ENCODE results near the gene ATRAID. TPM values are rescaled to one million over a fixed set of nuclear protein-coding genes. Genes with fewer than 3 reads are reported as not detected.
A peak's percentile ranks its signal among the peaks of the same experiment; 100 is the strongest.
"Not testable (repeated sequence)": the region's sequence is repeated elsewhere in the genome, so short reads cannot be mapped to it uniquely, and the experiment has no call there.

Gene ATRAID, protein sequence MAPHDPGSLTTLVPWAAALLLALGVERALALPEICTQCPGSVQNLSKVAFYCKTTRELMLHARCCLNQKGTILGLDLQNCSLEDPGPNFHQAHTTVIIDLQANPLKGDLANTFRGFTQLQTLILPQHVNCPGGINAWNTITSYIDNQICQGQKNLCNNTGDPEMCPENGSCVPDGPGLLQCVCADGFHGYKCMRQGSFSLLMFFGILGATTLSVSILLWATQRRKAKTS
- 100 to 1,000 TPM; 148 to 150 (median 148) TPM for polyA plus RNA-seq (ENCODE audit: insufficient read length in 3 of 3)
- long read RNA-seq, donor 1, transcript ATRAID-201 (7 exons, 1,240 nt): major isoform, 57 of 105 reads
- long read RNA-seq, donor 1, transcript ATRAID-204 (2 exons, 561 nt): minor isoform, 10 of 105 reads
- long read RNA-seq, donor 1, transcript ATRAID-202 (7 exons, 1,059 nt): minor isoform, 20 of 105 reads
- long read RNA-seq, donor 1, partial matches to known transcripts: 17 of 105 reads
- long read RNA-seq, donor 1, other reads (novel, unspliced or antisense): 0 of 105 reads
- long read RNA-seq, donor 2, transcript ATRAID-201 (7 exons, 1,240 nt): major isoform, 41 of 67 reads
- long read RNA-seq, donor 2, transcript ATRAID-202 (7 exons, 1,059 nt): minor isoform, 17 of 67 reads
- long read RNA-seq, donor 2, transcript ATRAID-204 (2 exons, 561 nt): minor isoform, 9 of 67 reads
- long read RNA-seq, donor 2, partial matches to known transcripts: 0 of 67 reads
- long read RNA-seq, donor 2, other reads (novel, unspliced or antisense): 0 of 67 reads
- long read RNA-seq, donor 3, transcript ATRAID-202 (7 exons, 1,059 nt): minor isoform, 29 of 175 reads
- long read RNA-seq, donor 3, transcript ATRAID-204 (2 exons, 561 nt): minor isoform, 12 of 175 reads
- long read RNA-seq, donor 3, transcript ATRAID-201 (7 exons, 1,240 nt): major isoform, 123 of 175 reads
- long read RNA-seq, donor 3, partial matches to known transcripts: 10 of 175 reads
- long read RNA-seq, donor 3, other reads (novel, unspliced or antisense): 0 of 175 reads
- long read RNA-seq, donor 4, transcript ATRAID-202 (7 exons, 1,059 nt): minor isoform, 18 of 93 reads
- long read RNA-seq, donor 4, transcript ATRAID-201 (7 exons, 1,240 nt): major isoform, 71 of 93 reads
- long read RNA-seq, donor 4, partial matches to known transcripts: 0 of 93 reads
- long read RNA-seq, donor 4, other reads (novel, unspliced or antisense): 0 of 93 reads
- long read RNA-seq, donor 5: 0 reads
- long read RNA-seq, donor 6, transcript ATRAID-201 (7 exons, 1,240 nt): major isoform, 52 of 103 reads
- long read RNA-seq, donor 6, transcript ATRAID-202 (7 exons, 1,059 nt): minor isoform, 17 of 103 reads
- long read RNA-seq, donor 6, transcript ATRAID-204 (2 exons, 561 nt): minor isoform, 7 of 103 reads
- long read RNA-seq, donor 6, partial matches to known transcripts: 25 of 103 reads
- long read RNA-seq, donor 6, other reads (novel, unspliced or antisense): 0 of 103 reads
- long read RNA-seq, donor 7, transcript ATRAID-201 (7 exons, 1,240 nt): major isoform, 94 of 136 reads
- long read RNA-seq, donor 7, transcript ATRAID-204 (2 exons, 561 nt): minor isoform, 9 of 136 reads
- long read RNA-seq, donor 7, transcript ATRAID-202 (7 exons, 1,059 nt): minor isoform, 26 of 136 reads
- long read RNA-seq, donor 7, partial matches to known transcripts: 5 of 136 reads
- long read RNA-seq, donor 7, other reads (novel, unspliced or antisense): 0 of 136 reads
- long read RNA-seq, donor 8, transcript ATRAID-204 (2 exons, 561 nt): minor isoform, 22 of 187 reads
- long read RNA-seq, donor 8, transcript ATRAID-201 (7 exons, 1,240 nt): major isoform, 118 of 187 reads
- long read RNA-seq, donor 8, transcript ATRAID-202 (7 exons, 1,059 nt): minor isoform, 38 of 187 reads
- long read RNA-seq, donor 8, partial matches to known transcripts: 8 of 187 reads
- long read RNA-seq, donor 8, other reads (novel, unspliced or antisense): 0 of 187 reads
- long read RNA-seq, donor 9, transcript ATRAID-201 (7 exons, 1,240 nt): major isoform, 78 of 110 reads
- long read RNA-seq, donor 9, transcript ATRAID-204 (2 exons, 561 nt): minor isoform, 8 of 110 reads
- long read RNA-seq, donor 9, transcript ATRAID-202 (7 exons, 1,059 nt): minor isoform, 19 of 110 reads
- long read RNA-seq, donor 9, partial matches to known transcripts: 5 of 110 reads
- long read RNA-seq, donor 9, other reads (novel, unspliced or antisense): 0 of 110 reads
- long read RNA-seq, donor 10, transcript ATRAID-201 (7 exons, 1,240 nt): major isoform, 68 of 102 reads
- long read RNA-seq, donor 10, transcript ATRAID-204 (2 exons, 561 nt): minor isoform, 14 of 102 reads
- long read RNA-seq, donor 10, transcript ATRAID-202 (7 exons, 1,059 nt): minor isoform, 14 of 102 reads
- long read RNA-seq, donor 10, partial matches to known transcripts: 6 of 102 reads
- long read RNA-seq, donor 10, other reads (novel, unspliced or antisense): 0 of 102 reads
- long read RNA-seq, donor 11, transcript ATRAID-201 (7 exons, 1,240 nt): major isoform, 57 of 80 reads
- long read RNA-seq, donor 11, transcript ATRAID-202 (7 exons, 1,059 nt): minor isoform, 16 of 80 reads
- long read RNA-seq, donor 11, transcript ATRAID-204 (2 exons, 561 nt): minor isoform, 7 of 80 reads
- long read RNA-seq, donor 11, partial matches to known transcripts: 0 of 80 reads
- long read RNA-seq, donor 11, other reads (novel, unspliced or antisense): 0 of 80 reads
- long read RNA-seq, donor 12, transcript ATRAID-201 (7 exons, 1,240 nt): major isoform, 30 of 49 reads
- long read RNA-seq, donor 12, transcript ATRAID-204 (2 exons, 561 nt): minor isoform, 10 of 49 reads
- long read RNA-seq, donor 12, partial matches to known transcripts: 5 of 49 reads
- long read RNA-seq, donor 12, other reads (novel, unspliced or antisense): 0 of 49 reads
- long read RNA-seq, donor 13, transcript ATRAID-204 (2 exons, 561 nt): minor isoform, 19 of 224 reads
- long read RNA-seq, donor 13, transcript ATRAID-202 (7 exons, 1,059 nt): minor isoform, 39 of 224 reads
- long read RNA-seq, donor 13, transcript ATRAID-201 (7 exons, 1,240 nt): major isoform, 146 of 224 reads
- long read RNA-seq, donor 13, partial matches to known transcripts: 20 of 224 reads
- long read RNA-seq, donor 13, other reads (novel, unspliced or antisense): 0 of 224 reads
- long read RNA-seq, donor 14, transcript ATRAID-202 (7 exons, 1,059 nt): minor isoform, 14 of 100 reads
- long read RNA-seq, donor 14, transcript ATRAID-201 (7 exons, 1,240 nt): major isoform, 66 of 100 reads
- long read RNA-seq, donor 14, transcript ATRAID-204 (2 exons, 561 nt): minor isoform, 10 of 100 reads
- long read RNA-seq, donor 14, partial matches to known transcripts: 10 of 100 reads
- long read RNA-seq, donor 14, other reads (novel, unspliced or antisense): 0 of 100 reads
- long read RNA-seq, donor 15, transcript ATRAID-202 (7 exons, 1,059 nt): minor isoform, 13 of 52 reads
- long read RNA-seq, donor 15, transcript ATRAID-201 (7 exons, 1,240 nt): major isoform, 32 of 52 reads
- long read RNA-seq, donor 15, transcript ATRAID-204 (2 exons, 561 nt): minor isoform, 5 of 52 reads
- long read RNA-seq, donor 15, partial matches to known transcripts: 0 of 52 reads
- long read RNA-seq, donor 15, other reads (novel, unspliced or antisense): 0 of 52 reads
- long read RNA-seq, donor 16, transcript ATRAID-202 (7 exons, 1,059 nt): minor isoform, 57 of 238 reads
- long read RNA-seq, donor 16, transcript ATRAID-204 (2 exons, 561 nt): minor isoform, 10 of 238 reads
- long read RNA-seq, donor 16, transcript ATRAID-201 (7 exons, 1,240 nt): major isoform, 170 of 238 reads
- long read RNA-seq, donor 16, partial matches to known transcripts: 0 of 238 reads
- long read RNA-seq, donor 16, other reads (novel, unspliced or antisense): 0 of 238 reads

DNA sequence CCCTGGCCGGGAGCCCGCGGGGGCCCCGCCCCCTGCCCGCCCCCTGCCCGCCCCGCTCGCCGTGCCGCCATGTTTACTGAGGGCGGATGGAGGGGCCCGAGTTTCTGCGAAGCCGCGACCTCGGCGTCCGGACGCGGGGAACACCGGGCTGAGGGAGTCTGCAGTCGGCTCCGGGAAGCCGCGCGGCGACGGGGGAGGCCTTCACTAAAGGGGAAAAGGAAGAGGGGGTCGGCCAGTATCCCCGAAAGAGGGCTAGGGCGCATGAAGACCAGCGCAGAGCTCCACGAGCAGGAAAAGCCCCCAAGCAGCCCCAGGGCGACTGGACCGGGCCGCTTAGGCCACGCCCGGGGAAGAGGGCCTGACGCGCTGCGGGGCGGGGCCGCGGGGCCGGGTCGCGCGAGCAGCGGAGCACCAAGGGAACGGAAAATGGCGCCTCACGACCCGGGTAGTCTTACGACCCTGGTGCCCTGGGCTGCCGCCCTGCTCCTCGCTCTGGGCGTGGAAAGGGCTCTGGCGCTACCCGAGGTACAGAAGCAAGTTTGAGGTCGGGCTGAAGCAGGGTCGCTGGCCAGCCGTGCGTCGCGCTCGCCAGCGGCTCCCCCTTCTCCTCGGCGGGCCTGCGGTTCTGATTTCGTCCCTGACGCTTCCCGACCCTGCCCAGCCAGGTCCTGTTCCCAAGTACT, at the start of gene ATRAID, which contains the start of gene SLC5A6:
Gene ATRAID (plus strand): TSS at position 99 of the 683 bp plus-strand sequence. CDS start 328 bp downstream, at position 427.
Gene SLC5A6 (minus strand): TSS at position 326 of the 683 bp plus-strand sequence. CDS start 4,618 bp downstream, outside the sequence.
- DNase-seq (ENCODE audit: extremely low read depth in 1 of 11, low read depth in 9 of 11, low spot score in 4 of 11): peak; percentile 78 to 88 (median 87)

DNA sequence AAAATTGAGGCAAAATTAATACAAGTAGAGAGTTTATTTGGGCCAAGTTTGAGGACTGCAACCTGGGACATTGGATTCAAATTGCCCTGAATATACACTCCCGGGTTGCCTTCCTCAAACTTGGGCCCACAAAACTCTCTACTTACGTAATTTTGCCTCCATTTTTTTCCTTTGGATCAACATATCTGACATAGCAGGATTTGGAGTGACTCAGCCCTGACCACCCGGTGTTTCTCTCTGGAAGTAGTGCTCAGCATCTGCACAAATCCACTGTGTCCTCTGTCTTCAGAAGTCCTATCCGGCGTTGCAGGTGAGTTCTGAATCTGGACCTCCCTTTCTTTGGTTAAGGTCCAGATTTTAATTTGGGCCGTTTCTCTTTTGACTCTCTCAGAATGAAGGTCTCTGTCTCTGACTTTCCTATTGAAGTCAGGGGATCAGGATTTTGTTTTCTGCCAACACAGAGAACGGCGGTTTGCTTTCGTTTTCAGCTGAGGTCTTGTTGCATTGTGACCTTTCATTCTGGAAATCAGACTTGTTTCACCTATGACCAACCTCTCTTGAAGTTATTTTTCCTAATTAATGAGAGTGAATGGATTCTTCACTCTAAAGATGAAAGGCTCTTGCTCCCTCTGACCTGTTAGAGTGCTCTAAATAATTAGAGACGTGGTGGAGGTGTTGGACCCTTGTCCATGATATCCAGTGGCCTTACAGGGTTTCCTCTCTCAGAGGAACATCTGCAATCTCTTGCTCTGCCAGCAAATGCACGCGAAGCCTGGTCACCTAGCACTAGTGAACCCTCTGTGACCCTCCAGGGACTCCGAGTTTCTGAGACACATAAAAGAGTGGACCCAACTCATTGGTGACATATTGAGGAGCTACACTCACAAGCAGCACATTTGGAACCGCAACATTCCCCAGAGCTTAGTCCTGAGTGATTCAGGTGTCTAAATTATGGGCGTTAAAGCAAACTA, 49.4 kb upstream of the ATRAID start:
- no peak for DNase-seq (ENCODE audit: extremely low read depth in 1 of 11, low read depth in 9 of 11, low spot score in 4 of 11)

GRCh38 chr2:27164960-27165763, 46.7 kb upstream of the ATRAID start:
- no peak for DNase-seq (ENCODE audit: extremely low read depth in 1 of 11, low read depth in 9 of 11, low spot score in 4 of 11)

DNA sequence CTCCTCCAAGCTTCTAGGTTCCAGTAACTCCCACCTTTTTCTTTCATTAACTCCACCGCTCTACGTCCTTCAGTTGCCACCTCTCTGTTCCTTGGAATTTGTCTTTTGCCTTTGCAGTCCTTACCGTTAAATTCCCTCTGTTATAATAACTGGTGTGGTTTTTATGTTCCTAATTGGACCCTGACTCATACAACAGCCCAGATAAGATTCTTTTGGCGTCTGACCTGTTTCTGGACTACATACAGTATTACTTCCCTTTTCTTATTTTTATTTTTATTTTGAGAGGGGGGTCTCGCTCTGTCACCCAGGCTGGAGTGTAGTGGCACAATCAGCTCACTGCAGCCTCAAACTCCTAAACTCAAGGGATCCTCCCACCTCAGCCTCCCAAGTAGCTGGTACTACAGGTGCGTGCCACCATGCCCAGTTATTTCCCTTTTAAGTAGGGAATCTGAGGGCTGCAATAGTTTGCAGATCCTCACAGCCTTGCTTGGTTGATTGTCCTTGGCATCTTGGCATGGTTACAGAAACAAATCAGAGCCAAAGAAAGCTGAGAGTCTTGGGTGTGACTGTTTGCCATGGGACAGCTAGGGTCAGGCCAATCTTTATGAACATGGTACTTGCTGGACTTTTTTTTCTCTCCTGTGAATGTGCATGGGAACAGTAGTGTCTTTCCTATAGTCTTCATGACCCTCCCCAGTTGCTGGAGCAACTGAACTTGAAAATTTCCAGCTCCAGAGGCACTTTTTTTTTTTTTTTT, 41.1 kb upstream of the ATRAID start:
- no peak for DNase-seq (ENCODE audit: extremely low read depth in 1 of 11, low read depth in 9 of 11, low spot score in 4 of 11)

DNA sequence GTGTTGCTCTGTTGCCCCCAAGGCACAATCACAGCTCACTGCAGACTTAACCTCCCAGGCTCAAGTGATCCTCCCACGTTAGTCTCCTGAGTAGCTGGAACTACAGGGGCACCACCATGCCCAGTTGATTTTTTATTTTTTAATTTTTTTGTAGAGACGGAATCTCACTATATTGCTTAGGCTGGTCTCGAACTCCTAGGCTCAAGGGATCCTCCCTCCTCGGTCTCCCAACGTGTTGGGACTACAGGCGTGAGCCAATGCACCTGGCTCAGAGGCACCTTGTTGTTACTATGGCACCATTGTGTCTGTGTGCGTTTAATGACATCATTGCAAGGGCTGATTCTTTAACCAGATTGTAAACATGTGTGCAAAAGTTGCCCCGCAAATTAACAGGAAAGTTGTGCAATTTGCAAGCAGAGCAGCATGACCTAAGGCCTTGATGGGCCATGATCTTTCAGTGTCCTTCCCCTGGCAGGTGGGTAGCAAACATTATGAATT, 40.4 kb upstream of the ATRAID start:
- no peak for DNase-seq (ENCODE audit: extremely low read depth in 1 of 11, low read depth in 9 of 11, low spot score in 4 of 11)

- no peak for DNase-seq (ENCODE audit: extremely low read depth in 1 of 11, low read depth in 9 of 11, low spot score in 4 of 11)
Observed at GRCh38 chr2:27174638-27175037, 37.2 kb upstream of the ATRAID start.

GRCh38 chr2:27175330-27175729, 36.5 kb upstream of the ATRAID start:
- no peak for DNase-seq (ENCODE audit: extremely low read depth in 1 of 11, low read depth in 9 of 11, low spot score in 4 of 11)

DNA sequence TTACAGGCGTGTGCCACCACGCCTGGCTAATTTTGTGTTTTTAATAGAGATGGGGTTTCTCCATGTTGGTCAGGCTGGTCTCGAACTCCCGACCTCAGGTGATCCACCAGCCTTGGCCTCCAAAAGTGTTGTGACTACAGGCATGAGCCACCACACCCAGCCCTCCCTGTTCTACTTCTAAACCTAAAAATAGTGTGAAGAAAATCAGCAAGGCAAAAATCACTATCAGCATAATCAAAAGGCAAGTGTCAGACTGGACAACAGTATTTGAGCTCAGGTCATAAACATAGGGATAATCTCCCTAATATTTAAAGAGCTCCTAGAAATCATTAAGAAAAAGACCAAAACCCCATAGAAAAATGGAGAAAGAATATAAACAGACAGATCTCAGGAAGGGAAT, 36.1 kb upstream of the ATRAID start:
- not testable (repeated sequence) for DNase-seq (ENCODE audit: extremely low read depth in 1 of 11, low read depth in 9 of 11, low spot score in 4 of 11)

DNA sequence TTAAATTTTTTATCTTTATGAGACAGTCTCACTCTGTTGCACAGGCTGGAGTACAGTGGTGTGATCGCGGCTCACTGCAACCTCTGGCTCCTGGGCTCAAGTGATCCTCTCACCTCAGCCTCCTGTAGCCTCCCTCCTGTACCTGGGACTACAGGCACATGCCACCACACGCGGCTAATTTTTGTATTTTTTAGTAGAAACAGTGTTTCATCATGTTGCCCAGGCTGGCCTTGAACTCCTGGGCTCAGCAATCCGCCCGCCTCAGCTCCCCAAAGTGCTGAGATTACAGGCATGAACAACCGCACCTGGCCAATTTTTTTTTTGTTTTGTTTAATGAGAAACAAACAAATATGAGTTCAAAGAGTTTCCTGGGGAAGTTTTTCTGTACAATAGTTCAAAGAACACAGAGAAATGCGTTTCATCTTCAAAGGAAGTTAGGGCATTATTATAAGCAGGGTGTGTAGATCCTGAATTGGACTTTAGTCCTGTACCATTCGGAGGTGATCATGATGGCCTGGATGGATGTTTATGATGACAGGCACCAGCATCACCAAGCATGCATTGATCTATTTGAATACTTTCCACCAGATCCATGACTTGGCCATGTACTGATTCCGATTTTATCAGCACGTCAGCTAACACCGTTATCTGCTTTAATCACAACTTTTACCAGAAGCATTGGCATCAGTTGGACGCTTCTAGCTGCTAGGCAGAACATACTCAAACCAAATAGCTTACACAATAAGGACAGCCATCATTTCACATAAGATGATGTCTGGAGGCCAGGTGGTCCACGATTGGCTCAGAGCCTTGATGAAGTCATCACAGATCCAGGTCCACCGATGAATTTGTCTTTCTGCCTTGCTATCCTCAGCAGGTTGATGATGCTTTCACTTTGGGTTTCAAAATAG, 34.1 kb upstream of the ATRAID start:
- DNase-seq (ENCODE audit: extremely low read depth in 1 of 11, low read depth in 9 of 11, low spot score in 4 of 11): no peak
